HepG2 (cell line): ENCODE data around the gene PLA2R1. TPM values are rescaled to one million over a fixed set of nuclear protein-coding genes. Genes with fewer than 3 reads are reported as not detected.
A peak's percentile ranks its signal among the peaks of the same experiment; 100 is the strongest.

ENCODE experiments used
- BCL3 ChIP-seq: sonication (generic); formaldehyde crosslinking; IDR thresholded peaks from 2 replicates; pipeline ENCODE4 v1.5.1; 2020; ENCODE audit warnings: mild to moderate bottlenecking, missing genetic modification reagents, moderate library complexity
- CBX5 ChIP-seq: sonication (generic); formaldehyde crosslinking; IDR thresholded peaks from 2 replicates; pipeline ENCODE4 v1.4.0; 2020; ENCODE audit warnings: missing genetic modification reagents, borderline replicate concordance
- CEBPG ChIP-seq: IDR thresholded peaks from 2 replicates; pipeline ENCODE4 v1.6.1; 2016
- FOSL1 ChIP-seq: sonication (generic); formaldehyde crosslinking; IDR thresholded peaks from 2 replicates; pipeline ENCODE4 v1.9.0; 2021; ENCODE audit warnings: missing genetic modification reagents, borderline replicate concordance
- FOXC1 ChIP-seq: sonication (generic); formaldehyde crosslinking; IDR thresholded peaks from 2 replicates; pipeline ENCODE4 v1.8.0; 2022; ENCODE audit warnings: mild to moderate bottlenecking, missing genetic modification reagents, borderline replicate concordance
- FOXO4 ChIP-seq: sonication (generic); formaldehyde crosslinking; conservative IDR thresholded peaks from 2 replicates; pipeline ENCODE4 v1.8.1; 2023; ENCODE audit warnings: missing genetic modification reagents
- GFI1 ChIP-seq: sonication (generic); formaldehyde crosslinking; IDR thresholded peaks from 2 replicates; pipeline ENCODE4 v1.5.0; 2020; ENCODE audit warnings: missing genetic modification reagents, mild to moderate bottlenecking, borderline replicate concordance
- GPBP1L1 ChIP-seq: sonication (generic); formaldehyde crosslinking; IDR thresholded peaks from 2 replicates; pipeline ENCODE4 v1.5.0; 2020; ENCODE audit warnings: mild to moderate bottlenecking, missing genetic modification reagents
- IRX3 ChIP-seq: sonication (generic); formaldehyde crosslinking; IDR thresholded peaks from 2 replicates; pipeline ENCODE4 v1.8.1; 2023; ENCODE audit warnings: mild to moderate bottlenecking, low read depth, missing genetic modification reagents, borderline replicate concordance
- NCOA1 ChIP-seq: sonication (generic); formaldehyde crosslinking; IDR thresholded peaks from 2 replicates; pipeline ENCODE4 v1.9.0; 2021; ENCODE audit warnings: missing genetic modification reagents
- NFE2L1 ChIP-seq: sonication (generic); formaldehyde crosslinking; IDR thresholded peaks from 2 replicates; pipeline ENCODE4 v1.4.0; 2020; ENCODE audit warnings: missing genetic modification reagents, mild to moderate bottlenecking, borderline replicate concordance
- POGK ChIP-seq: sonication (generic); formaldehyde crosslinking; conservative IDR thresholded peaks from 2 replicates; pipeline ENCODE4 v1.8.0; 2022; ENCODE audit warnings: mild to moderate bottlenecking, moderate library complexity, missing genetic modification reagents
- PTBP1 ChIP-seq: fragments of 200-400 bp; formaldehyde crosslinking; IDR thresholded peaks from 2 replicates; pipeline ENCODE4 v1.6.1; 2018; ENCODE audit warnings: low read length, low read depth; ENCODE audit not compliant: poor library complexity, severe bottlenecking
- SIN3A ChIP-seq: IDR thresholded peaks from 2 replicates; pipeline ENCODE4 v1.6.1; 2011; ENCODE audit warnings: low read depth, mild to moderate bottlenecking, control low read depth, low read length, borderline replicate concordance
- STAT5B ChIP-seq: sonication (generic); formaldehyde crosslinking; IDR thresholded peaks from 2 replicates; pipeline ENCODE4 v1.4.0; 2020; ENCODE audit warnings: missing genetic modification reagents
- TAF1 ChIP-seq: sonication (generic); formaldehyde crosslinking; IDR thresholded peaks from 2 replicates; pipeline ENCODE4 v1.4.0; 2020; ENCODE audit warnings: missing genetic modification reagents
- TBX3 ChIP-seq: fragments of 450-650 bp; IDR thresholded peaks from 2 replicates; pipeline ENCODE4 v1.6.1; 2017; ENCODE audit warnings: antibody characterized with exemption, mild to moderate bottlenecking, inconsistent platforms, borderline replicate concordance
- U2AF1 ChIP-seq: fragments of 200-400 bp; formaldehyde crosslinking; optimal IDR thresholded peaks from 2 replicates; pipeline ENCODE3; 2017; ENCODE audit warnings: mild to moderate bottlenecking, low read depth, low read length
- U2AF2 ChIP-seq: fragments of 200-400 bp; formaldehyde crosslinking; IDR thresholded peaks from 2 replicates; pipeline ENCODE4 v1.6.1; 2017; ENCODE audit warnings: low read depth, mild to moderate bottlenecking, low read length
- ZBED4 ChIP-seq: sonication (generic); formaldehyde crosslinking; IDR thresholded peaks from 2 replicates; pipeline ENCODE4 v1.4.0; 2020; ENCODE audit warnings: missing genetic modification reagents, borderline replicate concordance
- polyA plus RNA-seq, 8 experiments: library from polyadenylated mRNA; depleted of rRNA in 3 of 8; stranded (reverse) in 7 of 8; unstranded in 1 of 8; fragments of >200 nt; fragmentation: Illumina TruSeq in 4 of 8; extraction: Trizol in 4 of 8; gene quantifications; 2 replicates each; pipeline versions ENCODE4 v1.2.1 to v1.2.3, GENCODE V29; 2011 to 2016; ENCODE audit warnings: low read depth in 4 of 8, missing spikeins in 1 of 8, mixed read lengths in 1 of 8; ENCODE audit not compliant: insufficient read depth in 1 of 8
- total RNA-seq, 5 experiments: library from RNA; depleted of rRNA; stranded (reverse); fragments of >200 nt; fragmentation: Illumina TruSeq; extraction: Trizol; gene quantifications; 2 replicates each; pipeline ENCODE4 v1.2.3, GENCODE V29; 2016; ENCODE audit warnings: low read depth in 1 of 5

Gene PLA2R1
- total and polyA plus RNA-seq, 2 of the 13 experiments (the other 11 are each of a cell fraction or from before 2014, with no cell fraction given), result not detected

GRCh38 chr2:159921752-159922404, 140.5 kb downstream of the PLA2R1 start (continued):
- no peak for TF ChIP-seq ZBED4 (CRISPR knock-in tag)
- TF ChIP-seq SIN3A, result no peak
- TF ChIP-seq TBX3, result no peak
- TF ChIP-seq GPBP1L1 (CRISPR knock-in tag), result no peak
- 0 out of 2 replicates have a peak, but pooled peaks have one; percentile 32 for TF ChIP-seq FOXC1 (CRISPR knock-in tag)
- TF ChIP-seq FOSL1 (CRISPR knock-in tag), result no peak
- TF ChIP-seq STAT5B (CRISPR knock-in tag), result no peak
- no peak for TF ChIP-seq IRX3 (CRISPR knock-in tag)
- TF ChIP-seq BCL3 (CRISPR knock-in tag), result no peak
- no peak for TF ChIP-seq POGK
- no peak for TF ChIP-seq TAF1 (CRISPR knock-in tag)
- no peak for TF ChIP-seq PTBP1
- TF ChIP-seq FOXO4 (CRISPR knock-in tag), result no peak
- TF ChIP-seq NFE2L1 (CRISPR knock-in tag), result no peak
- TF ChIP-seq NCOA1 (CRISPR knock-in tag), result no peak
- no peak for TF ChIP-seq CEBPG (CRISPR knock-in tag)
- TF ChIP-seq GFI1 (CRISPR knock-in tag), result no peak; the same call in 1 of the 2 replicates
- no peak for TF ChIP-seq U2AF2
- TF ChIP-seq CBX5, result peak; percentile 81; the same call in 1 of the 2 replicates
- TF ChIP-seq U2AF1, result no peak
